Calu3 (cell line): Measurements from ENCODE around the gene PRSS3. TPM values are rescaled to one million over a fixed set of nuclear protein-coding genes. Genes with fewer than 3 reads are reported as not detected.
"Not testable (repeated sequence)": the region's sequence is repeated elsewhere in the genome, so short reads cannot be mapped to it uniquely, and the experiment has no call there.

ENCODE experiments used
- BruUV-seq: library from RNA; stranded (reverse); fragments of 400-500 nt; replicated peaks from 2 replicates; lab custom pipeline; 2021; lab: Mats Ljungman, UMichigan
- CTCF ChIA-PET: fragments of 300-600 bp; sonication (Branson Sonifier 250); formaldehyde crosslinking; loops from one replicate; lab custom pipeline; 2022; ENCODE audit warnings: antibody characterized with exemption; lab: Charles Lee
- DNase-seq: peaks from one replicate; pipeline ENCODE4 v3.0.0; 2022
- H3K27ac Mint-ChIP-seq: one replicate; pipeline ENCODE4 v1.8.0; 2022; ENCODE audit warnings: mixed read lengths; ENCODE audit not compliant: unreplicated experiment
- H3K27me3 Mint-ChIP-seq: one replicate; pipeline ENCODE4 v1.8.0; 2022; ENCODE audit warnings: mixed read lengths; ENCODE audit not compliant: unreplicated experiment
- H3K36me3 Mint-ChIP-seq: one replicate; pipeline ENCODE4 v1.8.0; 2022; ENCODE audit warnings: mild to moderate bottlenecking, moderate library complexity, mixed read lengths; ENCODE audit not compliant: insufficient read depth, unreplicated experiment
- H3K4me1 Mint-ChIP-seq: one replicate; pipeline ENCODE4 v1.8.0; 2022; ENCODE audit warnings: mild to moderate bottlenecking, low read depth, mixed read lengths; ENCODE audit not compliant: unreplicated experiment
- H3K4me3 Mint-ChIP-seq: one replicate; pipeline ENCODE4 v1.8.0; 2022; ENCODE audit warnings: mild to moderate bottlenecking, low read depth, moderate library complexity, mixed read lengths; ENCODE audit not compliant: unreplicated experiment
- H3K9me3 Mint-ChIP-seq: one replicate; pipeline ENCODE4 v1.8.0; 2022; ENCODE audit warnings: low read depth, mixed read lengths; ENCODE audit not compliant: unreplicated experiment
- CTCF ChIP-seq: fragments of 200-600 bp; IDR thresholded peaks from one replicate; pipeline ENCODE4 v1.8.0; 2022; ENCODE audit warnings: antibody characterized with exemption; ENCODE audit not compliant: unreplicated experiment
- intact Hi-C: fragments of 100-400 bp; cut with micrococcal nuclease; formaldehyde crosslinking; loops from one replicate; pipeline ENCODE4 v1.10.0; 2022; ENCODE audit not compliant: unreplicated experiment
- total RNA-seq: library from RNA; stranded (reverse); gene quantifications from 2 replicates; pipeline ENCODE4 v1.2.3, GENCODE V29; 2022

Gene PRSS3
- total RNA-seq, 1 experiment from 2014 or later: 19.0 TPM

- H3K4me1 Mint-ChIP-seq: peaks cover 33% of the 10 kb centered on the region
- CTCF ChIA-PET: no interaction called here
Measured at GRCh38 chr9:33818847-33819500, 23.6 kb downstream of the PRSS3 start.

DNA sequence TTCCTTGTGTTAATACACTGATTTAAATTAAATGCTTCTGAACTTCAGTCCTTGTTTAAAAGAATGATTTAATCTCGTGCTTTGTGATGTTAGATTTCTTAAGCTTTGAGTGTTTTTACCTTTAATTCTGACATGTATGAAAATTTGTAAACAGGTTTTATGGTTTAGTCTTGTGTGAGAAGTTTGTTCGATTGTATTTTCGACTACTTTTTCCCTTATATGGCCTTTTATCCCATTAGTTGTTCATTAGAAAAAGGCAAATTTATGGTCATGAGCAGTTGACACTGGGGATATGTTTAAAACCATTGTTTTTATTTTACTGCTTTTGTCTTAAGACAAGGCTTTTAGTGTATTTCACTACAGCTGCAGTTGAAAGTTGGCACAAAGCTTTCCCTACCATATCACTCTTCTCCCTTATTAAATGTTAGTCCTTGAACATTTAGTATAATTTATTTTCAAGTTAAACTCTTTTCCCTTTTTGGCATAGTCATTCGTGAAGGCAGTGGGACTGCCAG lies 24.9 kb downstream of the PRSS3 start:
- H3K4me3 Mint-ChIP-seq: peak overlapping the region; percentile 93
- BruUV-seq: no TSS peak
- H3K9me3 Mint-ChIP-seq: no peaks in the 10 kb centered on the region
- H3K36me3 Mint-ChIP-seq: peaks cover 33% of the 10 kb centered on the region
- no peak for TF ChIP-seq CTCF
- H3K27me3 Mint-ChIP-seq: no peaks in the 10 kb centered on the region
- peak overlapping the region; percentile 15 for H3K27ac Mint-ChIP-seq
- CTCF ChIA-PET: no interaction called here
- intact Hi-C loops: no loop called here
- DNase-seq: no peak
- peaks cover 20% of the 10 kb centered on the region for H3K4me1 Mint-ChIP-seq

More at GRCh38 chr9:33818847-33819500, 23.6 kb downstream of the PRSS3 start:
- Mint-ChIP-seq H3K27me3 (no peaks in the 10 kb centered on the region), H3K27ac (peak overlapping the region; percentile 88), H3K36me3 (peaks cover 33% of the 10 kb centered on the region), H3K9me3 (no peaks in the 10 kb centered on the region), H3K4me3 (peak overlapping the region; percentile 93)
- BruUV-seq: TSS peak; percentile 32
- TF ChIP-seq CTCF: no peak
- no peak for DNase-seq
- intact Hi-C loops: loop anchor here (2.0 kb wide), 1 partner anchor 32 kb away; no protein-coding TSS in a partner anchor

DNA sequence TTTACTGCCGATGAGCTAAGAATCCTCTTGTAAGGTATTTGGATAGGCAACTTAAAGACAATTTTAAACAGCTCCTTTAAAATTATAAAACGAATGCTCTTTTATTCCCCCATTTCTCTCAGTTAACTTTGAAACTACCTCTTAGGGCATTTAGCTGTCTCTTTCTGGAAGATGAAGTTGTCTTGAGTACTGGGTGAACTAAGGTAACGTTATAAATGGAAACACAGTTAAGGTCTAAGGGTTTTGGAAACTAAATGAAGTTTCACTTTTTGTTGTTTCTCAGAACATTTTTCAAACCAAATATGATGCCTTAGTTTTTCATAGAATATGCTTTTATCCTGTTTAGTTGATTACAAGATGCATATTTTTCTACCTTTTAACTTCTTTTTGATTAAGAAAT lies 28.4 kb downstream of the PRSS3 start:
- Mint-ChIP-seq H3K4me1 (peaks cover 13% of the 10 kb centered on the region), H3K36me3 (peaks cover 7% of the 10 kb centered on the region), H3K27ac (no peak overlapping the region), H3K4me3 (no peak overlapping the region), H3K9me3 (no peaks in the 10 kb centered on the region), H3K27me3 (no peaks in the 10 kb centered on the region)
- BruUV-seq: no TSS peak
- intact Hi-C loops: no loop called here
- CTCF ChIA-PET: no interaction called here
- no peak for TF ChIP-seq CTCF
- no peak for DNase-seq

DNA sequence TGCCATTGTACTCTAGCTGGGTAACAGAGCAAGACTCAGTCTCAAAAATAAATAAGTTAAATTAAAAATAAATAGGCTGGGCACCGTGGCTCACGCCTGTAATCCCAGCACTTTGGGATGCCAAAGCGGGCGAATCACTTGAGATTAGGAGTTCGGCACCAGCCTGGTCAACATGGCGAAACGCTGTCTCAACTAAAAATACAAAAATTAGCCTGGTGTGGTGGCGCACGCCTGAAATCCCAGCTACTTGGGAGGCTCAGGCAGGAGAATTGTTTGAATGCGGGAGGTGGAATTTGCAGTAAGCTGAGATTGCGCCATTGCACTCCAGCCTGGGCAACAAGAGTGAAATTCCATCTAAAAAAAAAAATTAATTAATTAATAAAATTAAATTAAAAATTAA lies 31.9 kb downstream of the PRSS3 start:
- H3K4me3 Mint-ChIP-seq, DNase-seq, H3K27ac Mint-ChIP-seq, H3K27me3 Mint-ChIP-seq, intact Hi-C loops, CTCF ChIA-PET, BruUV-seq, H3K9me3 Mint-ChIP-seq, H3K4me1 Mint-ChIP-seq, H3K36me3 Mint-ChIP-seq: not testable (repeated sequence)

GRCh38 chr9:33829641-33830230 lies 34.4 kb downstream of the PRSS3 start:
- H3K9me3 Mint-ChIP-seq, H3K4me3 Mint-ChIP-seq, H3K27me3 Mint-ChIP-seq, H3K27ac Mint-ChIP-seq, BruUV-seq, intact Hi-C loops, DNase-seq, H3K36me3 Mint-ChIP-seq, H3K4me1 Mint-ChIP-seq: not testable (repeated sequence)
- CTCF ChIA-PET: interaction anchor here (0.6 kb wide), 3 partner anchors 16 to 345 kb away, joined by 3 read pairs; no protein-coding TSS in a partner anchor
